ENCODE measurements around the gene PATE1.

PATE1 gene

GRCh38 chr11:125770583-125770982 is 24.5 kb downstream of the PATE1 start:
- TF ChIP-seq CTCF (IDR thresholded peaks at IDR 0.05; ENCODE audit: borderline replicate concordance, extremely low read depth, low read length, poor library complexity, severe bottlenecking) = no peak
- TF ChIP-seq EZH2 (IDR thresholded peaks at IDR 0.05; ENCODE audit: borderline replicate concordance, low read depth, low read length, severe bottlenecking) = no peak
- H3K27ac ChIP-seq (ENCODE audit: low read length) = no peak overlapping the region
- H3K4me1 ChIP-seq (ENCODE audit: insufficient read depth, low read length) = no peaks in the 10 kb centered on the region
- H3K4me3 ChIP-seq (ENCODE audit: low read depth in 1 of 2, low read length in 2 of 2) = no peak overlapping the region
- DNase-seq (no peak), ATAC-seq (ENCODE audit: insufficient read depth, low read depth) (no peak)
- no peaks in the 10 kb centered on the region for H4K20me1 ChIP-seq (ENCODE audit: insufficient read depth, low read length)
- no peaks in the 10 kb centered on the region for H3K9me3 ChIP-seq (ENCODE audit: insufficient read depth, low read length, severe bottlenecking)
- no peak overlapping the region for H2AFZ ChIP-seq (ENCODE audit: low read depth, low read length)
- peaks cover 8% of the 10 kb centered on the region for H3K27me3 ChIP-seq (ENCODE audit: insufficient read depth, low read length, poor library complexity)
- H3K36me3 ChIP-seq (ENCODE audit: insufficient read depth, low read length) = no peaks in the 10 kb centered on the region
- no peak overlapping the region for H3K4me2 ChIP-seq (ENCODE audit: insufficient read depth, low read length)
- no peak overlapping the region for H3K9ac ChIP-seq (ENCODE audit: low read depth, low read length)
- no peaks in the 10 kb centered on the region for H3K79me2 ChIP-seq (ENCODE audit: insufficient read depth, low read length)

- no peak for DNase-seq
Observed at GRCh38 chr11:125772834-125773505, 26.9 kb downstream of the PATE1 start.

GRCh38 chr11:125773516-125773915 is 27.4 kb downstream of the PATE1 start:
- Histone ChIP-seq H3K79me2 (ENCODE audit: insufficient read depth, low read length) (no peaks in the 10 kb centered on the region), H3K27me3 (ENCODE audit: insufficient read depth, low read length, poor library complexity) (peaks cover 1% of the 10 kb centered on the region), H3K9me3 (ENCODE audit: insufficient read depth, low read length, severe bottlenecking) (no peaks in the 10 kb centered on the region), H4K20me1 (ENCODE audit: insufficient read depth, low read length) (no peaks in the 10 kb centered on the region), H3K36me3 (ENCODE audit: insufficient read depth, low read length) (no peaks in the 10 kb centered on the region), H3K4me3 (ENCODE audit: low read depth in 1 of 2, low read length in 2 of 2) (no peak overlapping the region), H3K4me1 (ENCODE audit: insufficient read depth, low read length) (no peaks in the 10 kb centered on the region), H3K27ac (ENCODE audit: low read length) (no peak overlapping the region), H3K9ac (ENCODE audit: low read depth, low read length) (no peak overlapping the region), H2AFZ (ENCODE audit: low read depth, low read length) (no peak overlapping the region), H3K4me2 (ENCODE audit: insufficient read depth, low read length) (no peak overlapping the region)
- DNase-seq (no peak), ATAC-seq (ENCODE audit: insufficient read depth, low read depth) (no peak)
- TF ChIP-seq CTCF (IDR thresholded peaks at IDR 0.05; ENCODE audit: borderline replicate concordance, extremely low read depth, low read length, poor library complexity, severe bottlenecking) = no peak
- TF ChIP-seq EZH2 (IDR thresholded peaks at IDR 0.05; ENCODE audit: borderline replicate concordance, low read depth, low read length, severe bottlenecking) = no peak

More at GRCh38 chr11:125772834-125773505, 26.9 kb downstream of the PATE1 start:
- Histone ChIP-seq H3K9ac (ENCODE audit: low read depth, low read length) (no peak overlapping the region), H3K27me3 (ENCODE audit: insufficient read depth, low read length, poor library complexity) (peaks cover 4% of the 10 kb centered on the region), H3K4me3 (ENCODE audit: low read depth in 1 of 2, low read length in 2 of 2) (no peak overlapping the region), H3K36me3 (ENCODE audit: insufficient read depth, low read length) (no peaks in the 10 kb centered on the region), H3K4me2 (ENCODE audit: insufficient read depth, low read length) (no peak overlapping the region), H3K27ac (ENCODE audit: low read length) (no peak overlapping the region), H3K9me3 (ENCODE audit: insufficient read depth, low read length, severe bottlenecking) (no peaks in the 10 kb centered on the region), H3K4me1 (ENCODE audit: insufficient read depth, low read length) (no peaks in the 10 kb centered on the region), H2AFZ (ENCODE audit: low read depth, low read length) (no peak overlapping the region), H4K20me1 (ENCODE audit: insufficient read depth, low read length) (no peaks in the 10 kb centered on the region), H3K79me2 (ENCODE audit: insufficient read depth, low read length) (no peaks in the 10 kb centered on the region)
- TF ChIP-seq EZH2 (IDR thresholded peaks at IDR 0.05; ENCODE audit: borderline replicate concordance, low read depth, low read length, severe bottlenecking) = no peak
- no peak for TF ChIP-seq CTCF (IDR thresholded peaks at IDR 0.05; ENCODE audit: borderline replicate concordance, extremely low read depth, low read length, poor library complexity, severe bottlenecking)
- no peak for ATAC-seq (ENCODE audit: insufficient read depth, low read depth)

Measured in DND-41 (cell line).